WI38 (cell line): ENCODE data around the gene ENTHD1.

Source experiments
- H3K4me3 ChIP-seq: 2 replicates; pipeline ENCODE4 v1.5.1; 2011; ENCODE audit warnings: low read depth, mild to moderate bottlenecking, control low read depth, low read length
- TF ChIP-seq, protein P1 (sequence below): IDR thresholded peaks from 2 replicates; pipeline ENCODE4 v1.5.1; 2012; ENCODE audit warnings: low read depth, mild to moderate bottlenecking, control low read depth, low read length

The ENTHD1 gene

DNA sequence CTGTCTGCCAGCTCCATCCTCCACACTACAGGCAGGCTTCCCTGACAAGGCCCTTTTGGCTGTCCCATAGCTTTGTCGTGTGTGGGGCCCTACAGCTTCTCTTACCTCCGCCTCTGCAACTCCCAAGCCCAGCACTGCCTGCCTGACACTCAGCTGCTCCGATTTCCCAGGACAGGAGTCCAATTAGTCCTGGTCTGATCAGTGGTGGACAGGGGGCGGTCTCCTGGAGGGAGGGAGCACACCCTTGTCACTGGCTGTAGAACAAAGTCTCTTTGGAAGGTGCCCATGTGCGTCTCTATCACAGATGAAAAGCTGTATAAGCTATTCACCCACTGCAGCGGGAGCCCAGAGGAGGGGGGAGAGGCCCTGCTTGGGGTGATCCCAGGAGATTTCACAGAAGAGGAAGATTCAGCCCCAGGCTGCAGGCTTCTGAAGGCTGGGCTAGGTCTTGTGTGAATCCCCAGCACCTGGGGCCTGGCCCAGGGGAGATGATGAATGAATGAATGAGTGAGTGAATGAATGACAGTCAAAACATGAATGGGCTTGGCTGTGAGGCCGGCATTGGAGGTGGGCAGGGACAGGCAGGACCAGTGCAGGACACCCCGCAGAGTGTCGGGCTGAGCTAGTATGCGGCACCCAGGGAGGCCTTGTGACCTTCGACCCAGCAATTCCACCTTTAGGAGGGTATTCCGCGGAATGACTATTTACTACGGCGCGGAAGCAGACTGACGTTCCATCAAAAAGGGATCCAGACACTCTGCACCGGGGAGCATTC, 180.6 kb downstream of the ENTHD1 start:
- TF ChIP-seq, protein P1, sequence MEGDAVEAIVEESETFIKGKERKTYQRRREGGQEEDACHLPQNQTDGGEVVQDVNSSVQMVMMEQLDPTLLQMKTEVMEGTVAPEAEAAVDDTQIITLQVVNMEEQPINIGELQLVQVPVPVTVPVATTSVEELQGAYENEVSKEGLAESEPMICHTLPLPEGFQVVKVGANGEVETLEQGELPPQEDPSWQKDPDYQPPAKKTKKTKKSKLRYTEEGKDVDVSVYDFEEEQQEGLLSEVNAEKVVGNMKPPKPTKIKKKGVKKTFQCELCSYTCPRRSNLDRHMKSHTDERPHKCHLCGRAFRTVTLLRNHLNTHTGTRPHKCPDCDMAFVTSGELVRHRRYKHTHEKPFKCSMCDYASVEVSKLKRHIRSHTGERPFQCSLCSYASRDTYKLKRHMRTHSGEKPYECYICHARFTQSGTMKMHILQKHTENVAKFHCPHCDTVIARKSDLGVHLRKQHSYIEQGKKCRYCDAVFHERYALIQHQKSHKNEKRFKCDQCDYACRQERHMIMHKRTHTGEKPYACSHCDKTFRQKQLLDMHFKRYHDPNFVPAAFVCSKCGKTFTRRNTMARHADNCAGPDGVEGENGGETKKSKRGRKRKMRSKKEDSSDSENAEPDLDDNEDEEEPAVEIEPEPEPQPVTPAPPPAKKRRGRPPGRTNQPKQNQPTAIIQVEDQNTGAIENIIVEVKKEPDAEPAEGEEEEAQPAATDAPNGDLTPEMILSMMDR, result no peak
- H3K4me3 ChIP-seq, result no peak overlapping the region

DNA sequence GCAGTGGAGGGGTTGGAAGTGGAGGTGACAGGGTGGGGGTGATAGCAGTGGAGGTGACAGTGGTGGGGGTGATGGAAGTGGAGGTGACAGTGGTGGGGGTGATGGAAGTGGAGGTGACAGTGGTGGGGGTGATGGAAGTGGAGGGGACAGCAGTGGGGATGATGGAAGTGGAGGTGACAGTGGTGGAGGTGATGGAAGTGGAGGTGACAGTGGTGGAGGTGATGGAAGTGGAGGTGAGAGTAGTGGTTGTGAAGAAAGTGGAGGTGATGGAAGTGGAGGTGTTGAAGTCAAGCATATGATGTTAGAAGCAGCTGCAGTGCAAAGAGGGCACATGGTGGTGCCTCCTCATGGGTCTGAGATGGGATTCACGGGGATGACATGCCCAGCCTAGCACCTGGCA, 181.5 kb downstream of the ENTHD1 start:
- TF ChIP-seq, protein P1, result no peak

DNA sequence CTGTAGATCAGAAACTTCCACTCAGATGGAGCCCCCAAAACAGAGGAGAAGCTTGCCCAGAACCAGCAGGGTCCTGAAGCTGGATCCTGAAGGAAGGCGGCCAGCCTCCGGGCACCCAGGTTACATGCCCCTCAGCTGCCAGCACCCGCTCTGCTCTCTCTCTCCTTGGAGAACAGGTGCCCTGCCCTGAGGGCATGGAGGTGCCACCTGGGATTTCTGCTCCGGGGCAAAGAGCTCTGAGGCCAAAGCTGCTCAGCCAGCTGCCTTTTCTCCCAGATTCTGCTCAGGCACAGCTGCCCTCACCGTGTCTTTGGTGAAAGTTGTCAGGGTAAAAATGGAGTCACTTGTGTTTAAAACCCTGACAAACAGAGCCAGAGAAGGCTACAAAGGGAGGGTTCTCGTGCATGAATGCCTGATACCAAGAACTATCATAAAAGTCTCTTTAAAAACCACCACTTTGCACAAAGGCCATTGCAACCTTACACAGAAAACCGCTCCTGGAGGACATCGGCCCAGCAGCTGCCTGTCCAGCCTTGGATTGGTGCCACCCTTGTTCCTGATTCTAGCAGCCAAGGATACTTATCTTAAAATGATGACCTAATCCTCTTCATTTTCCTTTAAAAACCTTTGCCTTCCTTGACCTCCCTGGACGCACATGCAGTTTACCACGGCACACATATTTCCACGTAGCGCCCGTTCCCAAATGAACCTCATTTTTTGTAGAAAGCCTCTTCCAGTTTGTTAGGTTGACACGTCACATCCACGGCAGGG, 183.0 kb downstream of the ENTHD1 start:
- TF ChIP-seq, protein P1, result no peak
- no peak overlapping the region for H3K4me3 ChIP-seq

More for the DNA sequence above, 181.5 kb downstream of the ENTHD1 start:
- no peak overlapping the region for H3K4me3 ChIP-seq

DNA sequence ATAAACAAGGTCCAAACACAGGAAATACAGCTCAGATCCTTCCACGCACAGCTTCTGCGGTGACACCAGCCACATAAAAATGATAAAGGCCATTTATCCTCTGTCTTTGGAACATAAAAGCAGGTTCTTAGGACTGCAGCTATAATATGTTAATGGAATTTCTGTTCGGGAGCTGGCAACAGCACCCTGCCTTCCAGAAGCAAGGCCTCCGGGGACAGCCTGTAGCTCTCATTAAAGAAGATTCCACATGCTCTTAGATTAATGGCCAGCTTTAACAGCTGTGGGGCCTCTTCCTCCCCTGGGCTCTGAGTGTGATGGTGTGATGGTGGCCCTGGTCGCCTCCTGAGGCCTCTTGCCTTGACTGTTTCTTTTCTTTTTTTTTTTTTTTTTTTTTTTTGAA, 185.7 kb downstream of the ENTHD1 start:
- H3K4me3 ChIP-seq, result no peak overlapping the region
- TF ChIP-seq, protein P1, result no peak

DNA sequence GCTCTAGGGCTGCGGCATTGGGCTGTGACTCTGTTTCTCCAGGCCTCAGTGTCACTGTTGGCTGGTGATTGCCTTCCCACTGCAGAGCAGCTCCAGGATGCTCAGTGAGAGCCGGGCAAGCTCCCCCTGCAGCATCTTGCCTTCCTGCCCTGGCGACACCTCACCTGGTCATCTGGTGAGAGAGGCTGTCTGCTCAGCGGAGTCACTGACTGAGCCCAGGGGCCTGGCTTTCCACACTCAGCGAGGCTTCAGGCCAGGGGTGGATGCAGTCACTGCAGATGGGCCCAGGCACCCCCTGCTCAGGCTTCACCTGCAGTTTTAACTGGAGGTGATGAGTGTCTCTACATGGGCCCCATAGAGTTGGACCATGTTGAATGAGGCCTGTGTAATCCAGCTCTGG, 186.2 kb downstream of the ENTHD1 start:
- H3K4me3 ChIP-seq, result no peak overlapping the region
- TF ChIP-seq, protein P1, result no peak

DNA sequence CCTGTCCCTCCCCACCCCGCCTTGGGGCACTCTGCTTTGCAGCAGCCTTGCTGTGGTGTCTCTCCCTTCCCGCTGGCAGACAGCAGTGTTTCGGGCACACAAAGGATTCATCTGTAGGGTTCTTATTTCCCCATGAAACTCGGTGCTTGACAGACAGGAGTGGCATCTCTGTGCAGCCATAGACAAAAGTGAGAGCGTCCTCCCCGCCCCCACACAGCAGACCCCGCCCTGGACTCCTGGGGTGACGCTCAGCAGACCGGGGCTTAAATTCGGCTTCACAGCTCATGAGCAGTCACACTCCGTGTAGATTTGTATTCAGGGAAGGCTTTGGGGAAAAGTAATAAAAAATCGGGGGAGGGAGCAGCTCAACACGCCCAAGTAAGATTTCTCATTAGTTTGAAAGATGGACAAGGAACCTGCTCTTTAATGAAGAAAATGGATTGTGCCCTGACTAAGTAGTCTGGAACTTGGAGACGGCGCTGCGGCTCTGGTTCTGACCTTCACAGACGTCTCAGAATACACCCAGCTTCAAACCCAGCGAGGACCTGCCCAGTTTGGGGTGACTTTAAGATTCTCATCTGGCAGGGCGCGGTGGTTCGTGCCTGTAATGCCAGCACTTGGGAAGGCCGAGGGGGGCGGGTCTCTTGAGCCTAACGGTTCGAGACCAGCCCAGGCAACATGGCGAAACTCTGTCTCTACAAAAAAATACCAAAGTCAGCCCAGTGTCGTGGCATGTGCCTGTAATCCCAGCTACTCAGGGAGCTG, 187.0 kb downstream of the ENTHD1 start:
- no peak overlapping the region for H3K4me3 ChIP-seq
- TF ChIP-seq, protein P1, result no peak
